Measurements from ENCODE around the gene TEAD1. TPM values are rescaled to one million over a fixed set of nuclear protein-coding genes. Genes with fewer than 3 reads are reported as not detected.

Gene TEAD1
- polyA plus RNA-seq, 1 donor from 2014 or later, result 12.2 TPM

DNA sequence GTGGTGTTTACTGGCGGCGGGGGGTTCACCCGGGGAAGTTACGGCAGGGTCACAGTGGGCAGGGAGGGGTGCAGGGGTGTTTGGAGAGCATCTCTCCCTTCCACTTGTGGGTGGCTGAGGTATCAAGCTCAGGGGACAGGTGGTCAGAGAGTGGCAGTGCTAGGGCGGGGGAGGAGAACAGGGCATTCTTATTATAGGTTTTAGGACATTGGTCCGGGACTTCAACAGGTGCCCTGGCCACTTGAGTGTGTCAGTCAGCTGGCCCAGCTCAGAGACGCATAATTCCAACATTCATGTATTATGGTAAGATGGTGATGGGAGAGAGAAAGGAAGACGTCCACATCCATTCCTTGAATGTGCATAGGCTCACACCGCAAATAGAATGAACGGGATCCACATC, 101.7 kb downstream of the TEAD1 start:
- H3K36me3 ChIP-seq (ENCODE audit: insufficient read depth, low read length), result peaks cover 5% of the 10 kb centered on the region
- no peak for TF ChIP-seq POLR2AphosphoS5 (IDR thresholded peaks at IDR 0.05)
- TF ChIP-seq EP300 (conservative IDR thresholded peaks at IDR 0.05; ENCODE audit: poor library complexity, severe bottlenecking), result no peak
- no peak for TF ChIP-seq SMC3 (conservative IDR thresholded peaks at IDR 0.05; ENCODE audit: poor library complexity)
- no peak for TF ChIP-seq EZH2 (IDR thresholded peaks at IDR 0.05; ENCODE audit: borderline replicate concordance, insufficient read depth, low read length, poor library complexity, severe bottlenecking)
- no peak for TF ChIP-seq REST (IDR thresholded peaks at IDR 0.05; ENCODE audit: borderline replicate concordance)
- TF ChIP-seq RAD21 (conservative IDR thresholded peaks at IDR 0.05), result no peak
- no peak for TF ChIP-seq MXI1 (conservative IDR thresholded peaks at IDR 0.05; ENCODE audit: poor library complexity, severe bottlenecking)
- no peak for TF ChIP-seq TAF1 (IDR thresholded peaks at IDR 0.05; ENCODE audit: low read depth)
- TF ChIP-seq, protein P1, sequence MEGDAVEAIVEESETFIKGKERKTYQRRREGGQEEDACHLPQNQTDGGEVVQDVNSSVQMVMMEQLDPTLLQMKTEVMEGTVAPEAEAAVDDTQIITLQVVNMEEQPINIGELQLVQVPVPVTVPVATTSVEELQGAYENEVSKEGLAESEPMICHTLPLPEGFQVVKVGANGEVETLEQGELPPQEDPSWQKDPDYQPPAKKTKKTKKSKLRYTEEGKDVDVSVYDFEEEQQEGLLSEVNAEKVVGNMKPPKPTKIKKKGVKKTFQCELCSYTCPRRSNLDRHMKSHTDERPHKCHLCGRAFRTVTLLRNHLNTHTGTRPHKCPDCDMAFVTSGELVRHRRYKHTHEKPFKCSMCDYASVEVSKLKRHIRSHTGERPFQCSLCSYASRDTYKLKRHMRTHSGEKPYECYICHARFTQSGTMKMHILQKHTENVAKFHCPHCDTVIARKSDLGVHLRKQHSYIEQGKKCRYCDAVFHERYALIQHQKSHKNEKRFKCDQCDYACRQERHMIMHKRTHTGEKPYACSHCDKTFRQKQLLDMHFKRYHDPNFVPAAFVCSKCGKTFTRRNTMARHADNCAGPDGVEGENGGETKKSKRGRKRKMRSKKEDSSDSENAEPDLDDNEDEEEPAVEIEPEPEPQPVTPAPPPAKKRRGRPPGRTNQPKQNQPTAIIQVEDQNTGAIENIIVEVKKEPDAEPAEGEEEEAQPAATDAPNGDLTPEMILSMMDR (IDR thresholded peaks at IDR 0.05; ENCODE audit: poor library complexity, severe bottlenecking), result no peak
- H3K9me2 ChIP-seq (ENCODE audit: insufficient read depth, low read length), result no peaks in the 10 kb centered on the region
- H3K4me2 ChIP-seq (ENCODE audit: low read length), result no peak overlapping the region
- H3F3A ChIP-seq (ENCODE audit: insufficient read depth, low read length, poor library complexity, severe bottlenecking), result no peaks in the 10 kb centered on the region
- no peaks in the 10 kb centered on the region for H3K9me3 ChIP-seq (ENCODE audit: low read length)
- no peak overlapping the region for H3K27ac ChIP-seq (ENCODE audit: low read length)
- no peaks in the 10 kb centered on the region for H3K27me3 ChIP-seq (ENCODE audit: insufficient read depth, low read depth, low read length)
- no peaks in the 10 kb centered on the region for H4K20me1 ChIP-seq (ENCODE audit: insufficient read depth)
- H3K79me2 ChIP-seq (replicated peaks; ENCODE audit: insufficient read depth, low read length), result peaks cover 20% of the 10 kb centered on the region
- no peak overlapping the region for H3K9ac ChIP-seq (ENCODE audit: low read length)
- H3K4me3 ChIP-seq (ENCODE audit: low read length), result no peak overlapping the region
- H2AFZ ChIP-seq (ENCODE audit: low read depth, low read length), result no peak overlapping the region

- H3K36me3 ChIP-seq (ENCODE audit: insufficient read depth, low read length), result peaks cover 5% of the 10 kb centered on the region
- no peak overlapping the region for H3K4me2 ChIP-seq (ENCODE audit: low read length)
- H3K27me3 ChIP-seq (ENCODE audit: insufficient read depth, low read depth, low read length), result no peaks in the 10 kb centered on the region
- no peak overlapping the region for H3K27ac ChIP-seq (ENCODE audit: low read length)
- no peaks in the 10 kb centered on the region for H3K9me2 ChIP-seq (ENCODE audit: insufficient read depth, low read length)
- no peaks in the 10 kb centered on the region for H3F3A ChIP-seq (ENCODE audit: insufficient read depth, low read length, poor library complexity, severe bottlenecking)
- no peaks in the 10 kb centered on the region for H3K9me3 ChIP-seq (ENCODE audit: low read length)
- H2AFZ ChIP-seq (ENCODE audit: low read depth, low read length), result no peak overlapping the region
- peaks cover 18% of the 10 kb centered on the region for H3K79me2 ChIP-seq (replicated peaks; ENCODE audit: insufficient read depth, low read length)
- TF ChIP-seq SMC3 (conservative IDR thresholded peaks at IDR 0.05; ENCODE audit: poor library complexity) (no peak), TAF1 (IDR thresholded peaks at IDR 0.05; ENCODE audit: low read depth) (no peak), REST (IDR thresholded peaks at IDR 0.05; ENCODE audit: borderline replicate concordance) (no peak), EZH2 (IDR thresholded peaks at IDR 0.05; ENCODE audit: borderline replicate concordance, insufficient read depth, low read length, poor library complexity, severe bottlenecking) (no peak), RAD21 (conservative IDR thresholded peaks at IDR 0.05) (no peak), EP300 (conservative IDR thresholded peaks at IDR 0.05; ENCODE audit: poor library complexity, severe bottlenecking) (no peak), POLR2AphosphoS5 (IDR thresholded peaks at IDR 0.05) (no peak), MXI1 (conservative IDR thresholded peaks at IDR 0.05; ENCODE audit: poor library complexity, severe bottlenecking) (no peak)
- TF ChIP-seq, protein P1 (IDR thresholded peaks at IDR 0.05; ENCODE audit: poor library complexity, severe bottlenecking), result no peak
- H3K9ac ChIP-seq (ENCODE audit: low read length), result no peak overlapping the region
- H3K4me3 ChIP-seq (ENCODE audit: low read length), result no peak overlapping the region
- H4K20me1 ChIP-seq (ENCODE audit: insufficient read depth), result no peaks in the 10 kb centered on the region
These were observed 103.1 kb downstream of the TEAD1 start for GRCh38 chr11:12777208-12777874.

Data from neural cell (in vitro differentiated cells).